Trophoblast cell (in vitro differentiated cells and primary cell): Measurements from ENCODE around the gene PCSK6.
"Not testable (repeated sequence)": the region's sequence is repeated elsewhere in the genome, so short reads cannot be mapped to it uniquely, and the experiment has no call there.

Experiments used
- DNase-seq, 2 donors: peaks; one replicate each; pipeline ENCODE4 v3.0.0-alpha.2; 2016
- H2AFZ ChIP-seq: 2 replicates; pipeline ENCODE4 v1.6.1; 2013; ENCODE audit warnings: low read length, moderate library complexity, mild to moderate bottlenecking; ENCODE audit not compliant: insufficient read depth, poor library complexity
- H2AK5ac ChIP-seq: 2 replicates; pipeline ENCODE4 v1.6.1; 2013; ENCODE audit warnings: mild to moderate bottlenecking, low read length
- H2BK120ac ChIP-seq: 2 replicates; pipeline ENCODE4 v1.6.1; 2013; ENCODE audit warnings: low read length, mild to moderate bottlenecking, moderate library complexity; ENCODE audit not compliant: insufficient read depth, poor library complexity
- H2BK12ac ChIP-seq: 2 replicates; pipeline ENCODE4 v1.6.1; 2013; ENCODE audit warnings: mild to moderate bottlenecking, low read length, moderate library complexity
- H2BK5ac ChIP-seq: 2 replicates; pipeline ENCODE4 v1.6.1; 2013; ENCODE audit warnings: low read length, low read depth, moderate library complexity, mild to moderate bottlenecking; ENCODE audit not compliant: poor library complexity
- H3K14ac ChIP-seq: 2 replicates; pipeline ENCODE4 v1.6.1; 2013; ENCODE audit warnings: mild to moderate bottlenecking, low read length
- H3K18ac ChIP-seq: 2 replicates; pipeline ENCODE4 v1.6.1; 2013; ENCODE audit warnings: mild to moderate bottlenecking, low read length
- H3K23ac ChIP-seq: 2 replicates; pipeline ENCODE4 v1.6.1; 2013; ENCODE audit warnings: low read length
- H3K27ac ChIP-seq: 2 replicates; pipeline ENCODE4 v1.5.1; 2013; ENCODE audit warnings: low read depth, mild to moderate bottlenecking, inconsistent platforms, low read length, moderate library complexity
- H3K27me3 ChIP-seq: 2 replicates; pipeline ENCODE4 v1.6.1; 2013; ENCODE audit warnings: inconsistent platforms, mild to moderate bottlenecking, low read length, moderate library complexity; ENCODE audit not compliant: insufficient read depth
- H3K36me3 ChIP-seq, 2 experiments: 1 replicate in 1 of 2; 2 replicates in 1 of 2; pipeline ENCODE4 v1.6.1; 2013; ENCODE audit warnings: low read length in 2 of 2, mild to moderate bottlenecking in 2 of 2, moderate library complexity in 1 of 2; ENCODE audit not compliant: insufficient read depth in 2 of 2, control insufficient read depth in 1 of 2
- H3K4ac ChIP-seq: 2 replicates; pipeline ENCODE4 v1.6.1; 2013; ENCODE audit warnings: low read depth, mild to moderate bottlenecking, low read length, moderate library complexity
- H3K4me1 ChIP-seq, 2 experiments: 1 replicate in 1 of 2; 2 replicates in 1 of 2; pipeline ENCODE4 v1.6.1; 2013; ENCODE audit warnings: low read length in 2 of 2, mild to moderate bottlenecking in 2 of 2, moderate library complexity in 1 of 2; ENCODE audit not compliant: insufficient read depth in 2 of 2, control insufficient read depth in 1 of 2
- H3K4me2 ChIP-seq: 2 replicates; pipeline ENCODE4 v1.6.1; 2013; ENCODE audit warnings: inconsistent platforms, mild to moderate bottlenecking, low read length, moderate library complexity
- H3K4me3 ChIP-seq: 2 replicates; pipeline ENCODE4 v1.5.1; 2013; ENCODE audit warnings: mild to moderate bottlenecking, low read depth, low read length, inconsistent platforms
- H3K79me1 ChIP-seq: one replicate; pipeline ENCODE4 v1.6.1; 2013; ENCODE audit warnings: low read length
- H3K79me2 ChIP-seq: 2 replicates; pipeline ENCODE4 v1.6.1; 2013; ENCODE audit warnings: low read length, mild to moderate bottlenecking; ENCODE audit not compliant: control insufficient read depth, insufficient read depth, poor library complexity
- H3K9ac ChIP-seq: 2 replicates; pipeline ENCODE4 v1.6.1; 2013; ENCODE audit warnings: mild to moderate bottlenecking, low read length
- H3K9me3 ChIP-seq: 2 replicates; pipeline ENCODE4 v1.6.1; 2013; ENCODE audit warnings: low read depth, mild to moderate bottlenecking, control low read depth, inconsistent platforms, low read length; ENCODE audit not compliant: insufficient read depth
- H4K12ac ChIP-seq: 2 replicates; pipeline ENCODE4 v1.6.1; 2013; ENCODE audit warnings: low read depth, mild to moderate bottlenecking, low read length, moderate library complexity
- H4K8ac ChIP-seq: 2 replicates; pipeline ENCODE4 v1.6.1; 2013; ENCODE audit warnings: low read depth, mild to moderate bottlenecking, low read length, moderate library complexity
- H4K91ac ChIP-seq: one replicate; pipeline ENCODE4 v1.6.1; 2013; ENCODE audit warnings: low read depth, mild to moderate bottlenecking, low read length, moderate library complexity
- WGBS: extraction: QIAGEN DNeasy Blood & Tissue Kit; methylation state at CpG from one replicate; pipeline ENCODE4 v1.1.7; 2013; ENCODE audit warnings: missing lambda C conversion rate; ENCODE audit not compliant: insufficient read length, insufficient coverage; ENCODE audit errors: extremely low coverage; 5-methylcytosine and 5-hydroxymethylcytosine counted together

The PCSK6 gene

GRCh38 chr15:101464999-101465669 is 24.4 kb downstream of the PCSK6 start:
- Histone ChIP-seq H2BK120ac (no peak overlapping the region), H3K4me3 (no peak overlapping the region), H4K91ac (no peak overlapping the region), H2BK12ac (no peak overlapping the region), H3K4me2 (no peak overlapping the region), H3K27ac (no peak overlapping the region), H2AFZ (no peak overlapping the region), H3K9me3 (no peaks in the 10 kb centered on the region), H3K79me2 (no peaks in the 10 kb centered on the region), H3K4me1 (peaks cover 2 to 4% of the 10 kb centered on the region in 2 experiments), H3K9ac (no peak overlapping the region), H4K8ac (no peak overlapping the region), H3K18ac (no peak overlapping the region), H3K79me1 (no peaks in the 10 kb centered on the region), H2AK5ac (no peak overlapping the region), H3K14ac (no peak overlapping the region), H3K23ac (no peak overlapping the region), H4K12ac (no peak overlapping the region), H3K4ac (no peak overlapping the region), H2BK5ac (no peak overlapping the region), H3K36me3 (no peaks in the 10 kb centered on the region), H3K27me3 (no peaks in the 10 kb centered on the region)
- no CpG with 5 or more reads among the region's 16 CpGs for WGBS
- peak in 1 of 2 donors; percentile 36 for DNase-seq

DNA sequence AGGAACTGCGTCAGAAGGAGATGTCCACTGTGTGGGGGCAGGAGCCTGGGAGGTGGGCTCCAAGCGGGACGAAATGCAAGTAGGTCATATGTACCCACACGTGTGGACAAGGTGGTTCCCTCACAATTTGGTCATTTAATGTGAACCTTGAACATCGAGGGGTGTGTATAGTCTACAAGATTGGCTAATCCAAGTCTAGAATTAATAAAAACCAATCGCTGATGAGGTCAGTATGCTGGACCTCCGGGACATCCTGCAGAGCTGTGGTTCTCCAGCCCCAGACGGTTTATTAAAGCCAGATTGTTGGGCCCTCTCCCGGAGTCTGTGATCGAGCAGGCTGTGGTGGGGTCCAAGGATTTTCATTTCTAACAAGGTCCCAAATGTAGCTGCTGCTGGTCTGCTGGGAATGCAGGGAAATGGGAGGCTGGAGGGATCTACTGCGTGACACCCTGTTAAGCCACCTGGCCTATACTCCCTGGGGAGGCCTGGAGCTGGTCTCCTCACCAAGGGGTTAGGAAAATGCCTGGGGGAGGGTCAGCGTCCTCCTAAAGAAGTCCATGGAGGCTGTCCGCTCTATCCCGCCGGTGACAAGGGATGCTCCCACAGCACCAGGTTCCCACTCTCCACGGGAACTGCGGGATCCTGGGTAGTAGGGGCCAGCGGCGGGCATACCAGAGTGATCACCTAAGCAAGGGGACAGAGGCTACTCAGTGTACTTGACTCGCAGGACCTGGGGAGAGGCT is 25.1 kb downstream of the PCSK6 start:
- Histone ChIP-seq H3K27me3 (no peaks in the 10 kb centered on the region), H3K36me3 (no peaks in the 10 kb centered on the region), H2BK5ac (no peak overlapping the region), H3K18ac (no peak overlapping the region), H3K14ac (no peak overlapping the region), H3K27ac (no peak overlapping the region), H2AFZ (no peak overlapping the region), H2AK5ac (no peak overlapping the region), H3K4ac (no peak overlapping the region), H3K4me1 (peaks cover 2 to 4% of the 10 kb centered on the region in 2 experiments), H4K8ac (no peak overlapping the region), H3K9me3 (no peaks in the 10 kb centered on the region), H3K79me2 (no peaks in the 10 kb centered on the region), H3K79me1 (no peaks in the 10 kb centered on the region), H2BK12ac (no peak overlapping the region), H3K4me2 (no peak overlapping the region), H4K91ac (no peak overlapping the region), H2BK120ac (no peak overlapping the region), H3K9ac (no peak overlapping the region), H3K23ac (no peak overlapping the region), H4K12ac (no peak overlapping the region), H3K4me3 (no peak overlapping the region)
- WGBS: no CpG with 5 or more reads among the region's 20 CpGs
- DNase-seq: peak in 1 of 2 donors; percentile 49

DNA sequence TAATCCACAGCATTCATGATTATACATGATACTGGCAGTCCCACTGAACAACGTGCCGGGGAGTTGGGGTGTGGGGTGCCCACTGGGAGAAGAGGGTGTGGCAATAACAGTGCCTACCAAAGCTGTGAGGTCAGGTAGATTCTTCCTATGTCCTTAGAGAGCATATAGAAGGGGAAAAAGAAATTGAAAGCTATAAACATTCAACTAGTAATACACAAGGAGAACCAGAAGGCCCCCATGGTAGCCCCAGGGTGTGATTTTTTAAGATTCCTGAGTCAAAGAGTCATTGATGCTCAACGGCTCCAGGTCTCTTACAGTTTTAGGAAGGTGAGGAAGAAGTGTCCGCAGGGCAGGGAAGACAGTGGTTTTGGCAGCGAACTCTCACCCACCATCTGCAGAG is 25.8 kb downstream of the PCSK6 start:
- H3K4ac ChIP-seq, H3K79me2 ChIP-seq, H3K23ac ChIP-seq, H3K4me2 ChIP-seq, H3K9me3 ChIP-seq, H2BK120ac ChIP-seq, H3K4me1 ChIP-seq, H3K36me3 ChIP-seq, H3K27me3 ChIP-seq, H3K4me3 ChIP-seq, H3K18ac ChIP-seq, H3K27ac ChIP-seq, H3K9ac ChIP-seq, H2AFZ ChIP-seq, H4K91ac ChIP-seq, H2BK5ac ChIP-seq, H2BK12ac ChIP-seq, H3K14ac ChIP-seq, H4K12ac ChIP-seq, H3K79me1 ChIP-seq, H2AK5ac ChIP-seq, H4K8ac ChIP-seq: not testable (repeated sequence)
- peak; percentile 83 to 91 for DNase-seq
- WGBS: no CpG with 5 or more reads among the region's 5 CpGs

- peak; percentile 84 to 87 for DNase-seq
- Histone ChIP-seq H3K36me3 (no peaks in the 10 kb centered on the region), H3K18ac (no peak overlapping the region), H4K8ac (no peak overlapping the region), H2AFZ (no peak overlapping the region), H3K4me3 (no peak overlapping the region), H2AK5ac (no peak overlapping the region), H3K79me1 (no peaks in the 10 kb centered on the region), H2BK120ac (no peak overlapping the region), H3K14ac (no peak overlapping the region), H3K23ac (no peak overlapping the region), H2BK12ac (no peak overlapping the region), H3K27me3 (no peaks in the 10 kb centered on the region), H2BK5ac (no peak overlapping the region), H3K27ac (no peak overlapping the region), H3K4ac (no peak overlapping the region), H3K9me3 (no peaks in the 10 kb centered on the region), H4K91ac (no peak overlapping the region), H3K9ac (no peak overlapping the region), H3K4me1 (peaks cover 2 to 4% of the 10 kb centered on the region in 2 experiments), H3K79me2 (no peaks in the 10 kb centered on the region), H4K12ac (no peak overlapping the region), H3K4me2 (no peak overlapping the region)
- WGBS: no CpG with 5 or more reads among the region's 8 CpGs
These were observed 26.2 kb downstream of the PCSK6 start for GRCh38 chr15:101463270-101463669.
